Measurements from ENCODE around the gene AFAP1. TPM values are rescaled to one million over a fixed set of nuclear protein-coding genes. Genes with fewer than 3 reads are reported as not detected.

The AFAP1 gene
- total RNA-seq, 2 donors from 2014 or later = 9.6 to 35.3 TPM

- DNase-seq = no peak
- H3K27me3 ChIP-seq = no peaks in the 10 kb centered on the region
- H3K36me3 ChIP-seq (replicated peaks in 1 of 2; ENCODE audit: insufficient read depth in 1 of 2, low read depth in 2 of 2) = no peaks in the 10 kb centered on the region
- peaks cover 15% of the 10 kb centered on the region for H3K4me1 ChIP-seq
- ATAC-seq = no peak
- 82 to 88% methylated on average over 18 of the region's 18 CpGs for WGBS, 2 donors
- H3K27ac ChIP-seq = no peak overlapping the region
- TF ChIP-seq POLR2A (IDR thresholded peaks at IDR 0.05) (no peak), CTCF (IDR thresholded peaks at IDR 0.05) (no peak)
- H3K4me3 ChIP-seq = no peak overlapping the region
- no peaks in the 10 kb centered on the region for H3K9me3 ChIP-seq
- intact Hi-C loops (cut with DNase I) = no loop called here
Observed at GRCh38 chr4:7950301-7951092, 10.8 kb upstream of the AFAP1 start.

DNA sequence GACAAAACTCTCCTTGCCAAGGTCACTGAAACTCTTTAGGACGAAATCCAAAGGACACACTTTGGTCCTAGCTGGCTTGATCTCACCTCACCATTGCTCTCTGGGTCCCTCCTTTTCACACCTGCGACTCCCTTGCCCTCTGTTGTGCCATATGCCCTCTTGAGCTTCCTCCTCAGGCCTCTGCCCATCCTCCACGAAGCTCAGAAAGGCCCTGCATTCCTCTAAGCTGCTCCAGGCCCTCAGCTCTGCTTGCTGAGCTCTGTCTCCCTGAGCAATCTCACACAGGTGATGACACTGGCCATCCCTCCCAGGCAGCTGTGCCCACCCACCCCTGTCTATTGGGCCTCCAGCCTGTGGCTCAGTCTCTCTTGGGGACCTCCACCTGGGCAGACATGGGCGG, 10.1 kb upstream of the AFAP1 start:
- TF ChIP-seq CTCF (IDR thresholded peaks at IDR 0.05) (no peak), POLR2A (IDR thresholded peaks at IDR 0.05) (no peak)
- Histone ChIP-seq H3K4me3 (no peak overlapping the region), H3K27me3 (no peaks in the 10 kb centered on the region), H3K4me1 (peaks cover 23% of the 10 kb centered on the region), H3K27ac (no peak overlapping the region), H3K36me3 (replicated peaks in 1 of 2; ENCODE audit: insufficient read depth in 1 of 2, low read depth in 2 of 2) (no peaks in the 10 kb centered on the region), H3K9me3 (no peaks in the 10 kb centered on the region)
- no peak for ATAC-seq
- 47 to 56% methylated on average over 4 of the region's 4 CpGs for WGBS, 2 donors
- intact Hi-C loops (cut with DNase I) = no loop called here
- DNase-seq = no peak

- ATAC-seq (no peak), DNase-seq (no peak)
- Histone ChIP-seq H3K4me1 (peaks cover 27% of the 10 kb centered on the region), H3K36me3 (replicated peaks in 1 of 2; ENCODE audit: insufficient read depth in 1 of 2, low read depth in 2 of 2) (no peaks in the 10 kb centered on the region), H3K27me3 (no peaks in the 10 kb centered on the region), H3K9me3 (no peaks in the 10 kb centered on the region), H3K27ac (no peak overlapping the region), H3K4me3 (no peak overlapping the region)
- 55 to 67% methylated on average over 4 of the region's 4 CpGs for WGBS, 2 donors
- no peak for TF ChIP-seq CTCF (IDR thresholded peaks at IDR 0.05)
- no peak for TF ChIP-seq POLR2A (IDR thresholded peaks at IDR 0.05)
- intact Hi-C loops (cut with DNase I) = no loop called here
Observed at GRCh38 chr4:7947927-7948326, 8.3 kb upstream of the AFAP1 start.

DNA sequence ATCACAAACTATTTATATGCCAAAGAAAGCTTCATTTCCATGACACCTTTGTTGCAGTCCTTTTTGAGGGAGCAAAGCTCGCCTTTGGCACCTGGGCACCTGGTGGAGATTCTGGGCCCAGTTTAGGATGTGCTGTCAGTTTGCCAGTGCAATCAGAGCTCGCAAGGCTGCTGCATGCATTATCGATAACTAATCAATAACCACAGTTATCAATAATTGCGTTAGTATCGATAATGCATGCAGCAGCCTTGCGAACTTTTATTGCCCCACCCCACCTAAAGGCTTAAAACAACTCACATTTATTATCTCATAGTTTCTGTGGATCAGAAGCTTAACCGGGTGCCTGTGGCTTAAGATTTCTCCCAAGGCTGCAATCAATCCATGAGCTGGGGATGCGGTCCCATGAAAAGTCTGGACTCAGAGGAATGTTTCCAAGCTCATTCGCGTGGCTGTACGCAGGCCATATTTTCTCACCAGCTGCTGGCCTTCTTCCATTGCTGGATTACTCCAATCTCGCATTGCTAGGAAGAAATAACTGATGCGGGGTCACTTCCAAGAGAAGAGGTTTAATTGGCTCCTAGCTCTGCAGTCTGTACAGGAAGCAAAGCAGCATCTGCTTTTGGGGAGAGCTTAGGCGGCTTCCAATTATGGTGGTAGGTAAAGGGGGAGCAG, 6.2 kb upstream of the AFAP1 start:
- intact Hi-C loops (cut with DNase I) = no loop called here
- DNase-seq (peak in 1 of 4 donors; percentile 30), ATAC-seq (no peak)
- H3K4me3 ChIP-seq = no peak overlapping the region
- TF ChIP-seq CTCF (IDR thresholded peaks at IDR 0.05) (no peak), POLR2A (IDR thresholded peaks at IDR 0.05) (no peak)
- peaks cover 30% of the 10 kb centered on the region for H3K4me1 ChIP-seq
- no peaks in the 10 kb centered on the region for H3K9me3 ChIP-seq
- WGBS, 2 donors = 42 to 43% methylated on average over 14 of the region's 14 CpGs
- H3K27me3 ChIP-seq = no peaks in the 10 kb centered on the region
- no peak overlapping the region for H3K27ac ChIP-seq
- no peaks in the 10 kb centered on the region for H3K36me3 ChIP-seq (replicated peaks in 1 of 2; ENCODE audit: insufficient read depth in 1 of 2, low read depth in 2 of 2)
